Measurements from ENCODE around the gene PARD3.

The PARD3 gene

GRCh38 chr10:34320265-34320664 is 494.8 kb downstream of the PARD3 start:
- Histone ChIP-seq H4K20me1 (ENCODE audit: insufficient read depth, low read length) (no peaks in the 10 kb centered on the region), H3K9ac (ENCODE audit: low read depth, low read length) (no peak overlapping the region), H3K27me3 (ENCODE audit: insufficient read depth, low read length, poor library complexity) (no peaks in the 10 kb centered on the region), H3K27ac (ENCODE audit: low read length) (no peak overlapping the region), H3K4me1 (ENCODE audit: insufficient read depth, low read length) (peaks cover 8% of the 10 kb centered on the region), H3K9me3 (ENCODE audit: insufficient read depth, low read length, severe bottlenecking) (no peaks in the 10 kb centered on the region), H3K4me2 (ENCODE audit: insufficient read depth, low read length) (no peak overlapping the region), H3K79me2 (ENCODE audit: insufficient read depth, low read length) (no peaks in the 10 kb centered on the region), H3K36me3 (ENCODE audit: insufficient read depth, low read length) (peaks cover 37% of the 10 kb centered on the region; the same call in 1 of the 2 replicates), H2AFZ (ENCODE audit: low read depth, low read length) (no peak overlapping the region), H3K4me3 (ENCODE audit: low read depth in 1 of 2, low read length in 2 of 2) (no peak overlapping the region)
- ATAC-seq (ENCODE audit: insufficient read depth, low read depth), result no peak
- no peak for DNase-seq
- TF ChIP-seq EZH2 (IDR thresholded peaks at IDR 0.05; ENCODE audit: borderline replicate concordance, low read depth, low read length, severe bottlenecking), result no peak
- no peak for TF ChIP-seq CTCF (IDR thresholded peaks at IDR 0.05; ENCODE audit: borderline replicate concordance, extremely low read depth, low read length, poor library complexity, severe bottlenecking)

GRCh38 chr10:34319197-34319846 is 495.8 kb downstream of the PARD3 start:
- no peak for DNase-seq
- H3K27me3 ChIP-seq (ENCODE audit: insufficient read depth, low read length, poor library complexity), result no peaks in the 10 kb centered on the region

GRCh38 chr10:34316154-34316553 is 498.9 kb downstream of the PARD3 start:
- ATAC-seq (ENCODE audit: insufficient read depth, low read depth), result no peak
- TF ChIP-seq CTCF (IDR thresholded peaks at IDR 0.05; ENCODE audit: borderline replicate concordance, extremely low read depth, low read length, poor library complexity, severe bottlenecking), result no peak
- no peak for TF ChIP-seq EZH2 (IDR thresholded peaks at IDR 0.05; ENCODE audit: borderline replicate concordance, low read depth, low read length, severe bottlenecking)
- no peaks in the 10 kb centered on the region for H3K9me3 ChIP-seq (ENCODE audit: insufficient read depth, low read length, severe bottlenecking)

More at GRCh38 chr10:34319197-34319846, 495.8 kb downstream of the PARD3 start:
- TF ChIP-seq EZH2 (IDR thresholded peaks at IDR 0.05; ENCODE audit: borderline replicate concordance, low read depth, low read length, severe bottlenecking) (no peak), CTCF (IDR thresholded peaks at IDR 0.05; ENCODE audit: borderline replicate concordance, extremely low read depth, low read length, poor library complexity, severe bottlenecking) (no peak)
- H2AFZ ChIP-seq (ENCODE audit: low read depth, low read length), result no peak overlapping the region
- H3K9ac ChIP-seq (ENCODE audit: low read depth, low read length), result no peak overlapping the region
- no peaks in the 10 kb centered on the region for H4K20me1 ChIP-seq (ENCODE audit: insufficient read depth, low read length)
- H3K79me2 ChIP-seq (ENCODE audit: insufficient read depth, low read length), result no peaks in the 10 kb centered on the region
- H3K4me2 ChIP-seq (ENCODE audit: insufficient read depth, low read length), result no peak overlapping the region
- H3K36me3 ChIP-seq (ENCODE audit: insufficient read depth, low read length), result peaks cover 30% of the 10 kb centered on the region; the same call in 1 of the 2 replicates
- H3K4me3 ChIP-seq (ENCODE audit: low read depth in 1 of 2, low read length in 2 of 2), result no peak overlapping the region
- H3K9me3 ChIP-seq (ENCODE audit: insufficient read depth, low read length, severe bottlenecking), result no peaks in the 10 kb centered on the region
- H3K27ac ChIP-seq (ENCODE audit: low read length), result no peak overlapping the region
- H3K4me1 ChIP-seq (ENCODE audit: insufficient read depth, low read length), result peaks cover 13% of the 10 kb centered on the region
- ATAC-seq (ENCODE audit: insufficient read depth, low read depth), result no peak

More at GRCh38 chr10:34316154-34316553, 498.9 kb downstream of the PARD3 start:
- Histone ChIP-seq H2AFZ (ENCODE audit: low read depth, low read length) (no peak overlapping the region), H3K27ac (ENCODE audit: low read length) (no peak overlapping the region), H3K27me3 (ENCODE audit: insufficient read depth, low read length, poor library complexity) (no peaks in the 10 kb centered on the region), H3K4me2 (ENCODE audit: insufficient read depth, low read length) (no peak overlapping the region), H3K4me1 (ENCODE audit: insufficient read depth, low read length) (peaks cover 8% of the 10 kb centered on the region), H3K4me3 (ENCODE audit: low read depth in 1 of 2, low read length in 2 of 2) (no peak overlapping the region), H3K9ac (ENCODE audit: low read depth, low read length) (no peak overlapping the region), H4K20me1 (ENCODE audit: insufficient read depth, low read length) (no peaks in the 10 kb centered on the region), H3K79me2 (ENCODE audit: insufficient read depth, low read length) (no peaks in the 10 kb centered on the region), H3K36me3 (ENCODE audit: insufficient read depth, low read length) (peaks cover 39% of the 10 kb centered on the region; the same call in 1 of the 2 replicates)
- no peak for DNase-seq
